Measurements from ENCODE around the gene OSTM1.

The OSTM1 gene

GRCh38 chr6:108118810-108119768 is 44.5 kb upstream of the OSTM1 start:
- H3K4me3 ChIP-seq (ENCODE audit: low read depth, low read length): peak overlapping the region; percentile 8; the same call in 1 of the 2 replicates
- TF ChIP-seq CTCF (IDR thresholded peaks at IDR 0.05; ENCODE audit: low read depth, low read length, missing control alignments): no peak
- no peak for DNase-seq (ENCODE audit: low read depth)

GRCh38 chr6:108118359-108118724 is 43.8 kb upstream of the OSTM1 start:
- no peak for DNase-seq (ENCODE audit: low read depth)
- peak overlapping the region; percentile 67 for H3K4me3 ChIP-seq (ENCODE audit: low read depth, low read length)

GRCh38 chr6:108117427-108118358 is 43.2 kb upstream of the OSTM1 start:
- H3K4me3 ChIP-seq (ENCODE audit: low read depth, low read length): peak overlapping the region; percentile 67
- no peak for TF ChIP-seq CTCF (IDR thresholded peaks at IDR 0.05; ENCODE audit: low read depth, low read length, missing control alignments)
- DNase-seq (ENCODE audit: low read depth): no peak

More at GRCh38 chr6:108118359-108118724, 43.8 kb upstream of the OSTM1 start:
- TF ChIP-seq CTCF (IDR thresholded peaks at IDR 0.05; ENCODE audit: low read depth, low read length, missing control alignments): no peak

- TF ChIP-seq CTCF (IDR thresholded peaks at IDR 0.05; ENCODE audit: low read depth, low read length, missing control alignments): no peak
- H3K4me3 ChIP-seq (ENCODE audit: low read depth, low read length): no peak overlapping the region
- DNase-seq (ENCODE audit: low read depth): no peak
These were observed 42.2 kb upstream of the OSTM1 start for GRCh38 chr6:108116546-108117426.

- no peak for DNase-seq (ENCODE audit: low read depth)
- H3K4me3 ChIP-seq (ENCODE audit: low read depth, low read length): no peak overlapping the region
- peak; percentile 54 for TF ChIP-seq CTCF (IDR thresholded peaks at IDR 0.05; ENCODE audit: low read depth, low read length, missing control alignments)
These were observed 41.1 kb upstream of the OSTM1 start for GRCh38 chr6:108115598-108116058.
